Psoas muscle (tissue), 8 donors: ENCODE data around the gene MRPL36. TPM values are rescaled to one million over a fixed set of nuclear protein-coding genes. Genes with fewer than 3 reads are reported as not detected.

Experiments
- ATAC-seq, 4 donors: fragments of 200-7000 bp; cut with Tn5 transposase; one replicate each; pipeline ENCODE4 v1.9.1; 2020; ENCODE audit warnings: moderate library complexity in 3 of 4, mild to moderate bottlenecking in 2 of 4
- DNase-seq, 2 donors: peaks; one replicate each; pipeline ENCODE4 v3.0.0-alpha.2; 2020
- H3K27ac ChIP-seq: fragments of 200-600 bp; one replicate; pipeline ENCODE4 v1.8.0; 2022
- H3K27me3 ChIP-seq, 3 donors: fragments of 200-600 bp in 1 of 3; one replicate each; pipeline versions ENCODE4 v1.6.1 to v1.8.0; 2013 to 2022; ENCODE audit warnings: low read length in 2 of 3, mild to moderate bottlenecking in 2 of 3, moderate library complexity in 1 of 3; ENCODE audit not compliant: insufficient read depth in 3 of 3
- H3K36me3 ChIP-seq, 2 donors: fragments of 200-600 bp in 1 of 2; one replicate each; pipeline versions ENCODE4 v1.6.1 to v1.8.0; 2013 to 2022; ENCODE audit warnings: low read depth in 1 of 2, mild to moderate bottlenecking in 1 of 2, moderate library complexity in 1 of 2; ENCODE audit not compliant: insufficient read depth in 1 of 2
- H3K4me1 ChIP-seq: fragments of 200-600 bp; one replicate; pipeline ENCODE4 v1.8.0; 2022
- H3K4me3 ChIP-seq: fragments of 200-600 bp; one replicate; pipeline ENCODE4 v1.8.0; 2022; ENCODE audit warnings: mild to moderate bottlenecking
- H3K9me3 ChIP-seq: fragments of 200-600 bp; one replicate; pipeline ENCODE4 v1.8.0; 2022
- WGBS, 3 donors: extraction: QIAGEN DNeasy Blood & Tissue Kit; methylation state at CpG; one replicate each; pipeline versions ENCODE4 v1.1.6 to v1.1.7; 2013; 5-methylcytosine and 5-hydroxymethylcytosine counted together
- intact Hi-C, 2 donors: fragments of 100-400 bp; cut with DNase I; formaldehyde crosslinking; loops; one replicate each; pipeline versions ENCODE4 v1.11.0 to v1.14.2; 2022
- polyA plus RNA-seq, 3 donors: library from polyadenylated mRNA; stranded (reverse); fragments of 200-250 nt; gene quantifications; one replicate each; pipeline ENCODE4 v1.2.3, GENCODE V29; 2013
- total RNA-seq, 4 donors: library from RNA; stranded (reverse); fragmentation: NEBNext Ultra II Directional in 2 of 4; extraction: Animal tissue kit (Norgen Biotek cat#: 25700) in 2 of 4; gene quantifications; one replicate each; pipeline versions ENCODE4 v1.2.1 to v1.2.4, GENCODE V29; 2021 to 2023
- TF ChIP-seq, protein P1 (sequence below): fragments of 200-600 bp; IDR thresholded peaks from one replicate; pipeline ENCODE4 v1.8.0; 2022; ENCODE audit warnings: antibody characterized with exemption
- donor health status: healthy with polysubstance abuse.
- donor health status: DM: no; HTN: no; CAD: no; lungs with moderate emphysema.
- donor health status: Bipolar disorder and iron deficiency.
- donor health status: healthy.
- donor health status: DM: yes; HTN: yes; CAD: no.
- donor health status: DM: no; HTN: no; CAD: no.
- donor health status: DM: no; HTN: no; CAD: no.
- donor health status: DM: yes; HTN: yes; CAD: no.

The MRPL36 gene
- total and polyA plus RNA-seq, 7 donors, result 61.6 to 216 (median 111) TPM

DNA sequence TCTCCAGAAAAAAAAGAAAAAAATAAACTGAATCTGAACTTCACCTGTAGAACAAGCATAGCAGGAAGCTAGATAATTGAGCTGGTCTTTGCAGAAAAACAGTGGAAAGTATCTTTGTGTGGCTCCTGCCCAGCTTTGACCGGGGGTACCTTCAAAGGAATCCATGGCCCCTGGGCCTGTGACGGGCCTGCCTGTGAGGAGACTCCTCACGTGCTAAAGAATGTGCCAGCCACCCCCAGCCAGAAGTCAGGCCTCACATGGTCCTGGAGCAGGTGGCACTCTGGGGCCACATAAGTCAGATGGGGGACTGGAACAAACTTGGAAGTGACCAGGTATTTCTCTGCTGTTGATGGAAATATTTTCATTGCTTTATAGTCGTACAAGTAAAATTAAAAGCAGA, 5.7 kb upstream of the MRPL36 start:
- Histone ChIP-seq H3K4me3 (no peak overlapping the region), H3K27me3 (no peaks in the 10 kb centered on the region), H3K9me3 (no peaks in the 10 kb centered on the region), H3K4me1 (peaks cover 23% of the 10 kb centered on the region), H3K27ac (no peak overlapping the region), H3K36me3 (peaks cover 2 to 78% of the 10 kb centered on the region in 2 donors)
- no peak for DNase-seq
- TF ChIP-seq, protein P1, sequence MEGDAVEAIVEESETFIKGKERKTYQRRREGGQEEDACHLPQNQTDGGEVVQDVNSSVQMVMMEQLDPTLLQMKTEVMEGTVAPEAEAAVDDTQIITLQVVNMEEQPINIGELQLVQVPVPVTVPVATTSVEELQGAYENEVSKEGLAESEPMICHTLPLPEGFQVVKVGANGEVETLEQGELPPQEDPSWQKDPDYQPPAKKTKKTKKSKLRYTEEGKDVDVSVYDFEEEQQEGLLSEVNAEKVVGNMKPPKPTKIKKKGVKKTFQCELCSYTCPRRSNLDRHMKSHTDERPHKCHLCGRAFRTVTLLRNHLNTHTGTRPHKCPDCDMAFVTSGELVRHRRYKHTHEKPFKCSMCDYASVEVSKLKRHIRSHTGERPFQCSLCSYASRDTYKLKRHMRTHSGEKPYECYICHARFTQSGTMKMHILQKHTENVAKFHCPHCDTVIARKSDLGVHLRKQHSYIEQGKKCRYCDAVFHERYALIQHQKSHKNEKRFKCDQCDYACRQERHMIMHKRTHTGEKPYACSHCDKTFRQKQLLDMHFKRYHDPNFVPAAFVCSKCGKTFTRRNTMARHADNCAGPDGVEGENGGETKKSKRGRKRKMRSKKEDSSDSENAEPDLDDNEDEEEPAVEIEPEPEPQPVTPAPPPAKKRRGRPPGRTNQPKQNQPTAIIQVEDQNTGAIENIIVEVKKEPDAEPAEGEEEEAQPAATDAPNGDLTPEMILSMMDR, result no peak
- 53 to 67% (median 62%) methylated on average over 4 of the region's 4 CpGs for WGBS, 3 donors
- ATAC-seq, result no peak
- intact Hi-C loops, result loop anchor here in 1 of 2 donors (10.0 kb wide), 1 partner anchor 461 kb away; the partner anchor contains the start of gene CLPTM1L

DNA sequence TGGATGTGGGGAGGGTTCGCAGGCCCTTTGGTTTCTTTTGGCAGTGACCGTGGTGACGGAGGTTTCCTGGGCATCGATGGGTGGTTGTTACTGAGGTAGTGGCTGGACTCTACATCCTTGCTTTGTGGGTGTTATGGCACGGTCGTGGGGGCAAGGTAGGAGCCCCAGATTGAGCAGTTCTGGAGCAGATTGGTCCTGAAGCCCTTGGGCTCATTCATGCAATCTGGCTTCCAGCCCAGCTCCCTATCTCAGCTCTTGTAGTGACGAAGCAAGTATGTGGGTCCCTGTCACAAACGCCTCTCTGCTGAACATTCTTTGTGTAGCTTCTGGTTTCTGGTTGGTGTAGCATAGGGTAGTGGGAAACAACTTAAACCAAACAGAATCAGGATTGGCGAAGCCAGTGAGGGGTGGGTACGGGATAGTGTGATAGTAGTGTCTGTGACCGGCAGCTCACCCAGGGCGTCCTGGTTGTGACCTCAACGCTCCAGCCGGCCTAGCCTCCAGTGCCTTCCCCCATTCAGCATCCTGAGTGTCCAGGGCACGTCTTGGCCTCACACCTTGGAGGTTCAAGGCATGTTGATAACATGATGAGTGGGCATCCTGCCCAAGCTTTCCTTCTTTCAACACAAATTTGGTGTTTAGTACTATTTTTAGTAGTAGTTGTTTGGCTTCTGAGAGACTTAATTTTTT, 4.5 kb upstream of the MRPL36 start:
- H3K36me3 ChIP-seq, result peaks cover 2 to 66% of the 10 kb centered on the region in 2 donors
- peaks cover 23% of the 10 kb centered on the region for H3K4me1 ChIP-seq
- no peak overlapping the region for H3K27ac ChIP-seq
- ATAC-seq (no peak), DNase-seq (no peak)
- no peaks in the 10 kb centered on the region for H3K9me3 ChIP-seq
- H3K4me3 ChIP-seq, result no peak overlapping the region
- TF ChIP-seq, protein P1, result no peak
- intact Hi-C loops, result loop anchor here in 1 of 2 donors (10.0 kb wide), 1 partner anchor 459 kb away; the partner anchor contains the start of gene CLPTM1L
- no peaks in the 10 kb centered on the region for H3K27me3 ChIP-seq
- WGBS, 3 donors, result 77 to 86% (median 83%) methylated on average over 15 of the region's 15 CpGs

DNA sequence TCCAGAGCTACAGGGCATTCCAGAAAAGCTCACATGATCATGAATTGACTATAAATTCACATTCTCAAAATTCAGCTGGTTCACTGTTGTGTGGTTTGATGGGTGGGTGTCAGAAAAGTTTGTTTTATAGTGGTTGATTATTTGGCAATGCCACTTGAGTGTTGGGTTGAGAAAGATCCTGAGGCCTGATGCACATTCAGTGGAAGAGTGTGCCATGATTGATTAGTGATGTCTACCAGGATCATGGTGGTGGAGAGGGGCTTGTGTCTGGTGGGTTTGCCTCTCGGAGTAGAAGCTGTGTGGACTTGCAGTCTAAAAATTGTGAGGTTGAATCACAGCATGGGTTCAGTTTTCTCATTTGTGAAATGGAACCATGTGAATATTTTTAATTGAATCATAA, 3.6 kb upstream of the MRPL36 start:
- no peak overlapping the region for H3K4me3 ChIP-seq
- no peaks in the 10 kb centered on the region for H3K9me3 ChIP-seq
- ATAC-seq, result no peak
- peaks cover 30% of the 10 kb centered on the region for H3K4me1 ChIP-seq
- WGBS, 3 donors, result 82 to 90% (median 83%) methylated on average over 1 of the region's 1 CpG
- DNase-seq, result no peak
- no peaks in the 10 kb centered on the region for H3K27me3 ChIP-seq
- H3K27ac ChIP-seq, result no peak overlapping the region
- H3K36me3 ChIP-seq, result peaks cover 2 to 62% of the 10 kb centered on the region in 2 donors
- intact Hi-C loops, result loop anchor here in 1 of 2 donors (10.0 kb wide), 1 partner anchor 458 kb away; the partner anchor contains the start of gene CLPTM1L
- TF ChIP-seq, protein P1, result no peak

DNA sequence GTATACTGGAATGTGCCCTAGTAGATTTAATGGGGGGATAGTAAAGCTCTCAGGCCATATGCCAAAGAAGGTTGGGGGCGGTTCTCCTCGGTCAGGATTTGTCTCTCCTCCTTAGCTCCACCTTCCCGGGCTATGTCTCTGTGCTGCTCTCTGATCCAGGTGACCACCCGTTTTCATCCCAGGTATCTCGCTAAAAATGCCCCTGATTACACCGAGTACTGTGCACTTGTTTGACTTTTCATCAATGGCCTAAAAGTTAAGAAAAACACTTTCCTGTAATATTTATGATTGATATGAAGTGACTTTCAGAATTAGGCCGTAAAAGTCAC, 2.3 kb upstream of the MRPL36 start:
- no peaks in the 10 kb centered on the region for H3K27me3 ChIP-seq
- intact Hi-C loops, result loop anchor here in 1 of 2 donors (10.0 kb wide), 1 partner anchor 457 kb away; the partner anchor contains the start of gene CLPTM1L
- ATAC-seq (no peak), DNase-seq (no peak)
- H3K4me3 ChIP-seq, result peak overlapping the region; percentile 98
- H3K36me3 ChIP-seq, result peaks cover 6 to 62% of the 10 kb centered on the region in 2 donors
- H3K9me3 ChIP-seq, result no peaks in the 10 kb centered on the region
- peaks cover 30% of the 10 kb centered on the region for H3K4me1 ChIP-seq
- peak overlapping the region; percentile 94 for H3K27ac ChIP-seq
- 13 to 20% (median 14%) methylated on average over 7 of the region's 7 CpGs for WGBS, 3 donors
- TF ChIP-seq, protein P1, result no peak
